Peyer's patch (tissue), 4 donors: ENCODE results near the gene ELOVL3.

Experiments used
- POLR2A ChIP-seq, 2 donors: fragments of 450-650 bp; IDR thresholded peaks; one replicate each; pipeline ENCODE4 v1.5.1; 2017; ENCODE audit warnings: antibody characterized with exemption in 2 of 2, mild to moderate bottlenecking in 2 of 2, moderate library complexity in 2 of 2
- TF ChIP-seq, protein P1 (sequence below), 6 experiments: fragments of 450-650 bp in 4 of 6; fragments of 200-600 bp in 2 of 6; sonication (generic) in 1 of 6; IDR thresholded peaks; one replicate each; pipeline ENCODE4 v1.5.1; 2017 to 2019; ENCODE audit warnings: antibody characterized with exemption in 6 of 6, mild to moderate bottlenecking in 3 of 6, moderate library complexity in 1 of 6

GRCh38 chr10:102234888-102235597 lies 8.9 kb downstream of the ELOVL3 start:
- TF ChIP-seq, protein P1, sequence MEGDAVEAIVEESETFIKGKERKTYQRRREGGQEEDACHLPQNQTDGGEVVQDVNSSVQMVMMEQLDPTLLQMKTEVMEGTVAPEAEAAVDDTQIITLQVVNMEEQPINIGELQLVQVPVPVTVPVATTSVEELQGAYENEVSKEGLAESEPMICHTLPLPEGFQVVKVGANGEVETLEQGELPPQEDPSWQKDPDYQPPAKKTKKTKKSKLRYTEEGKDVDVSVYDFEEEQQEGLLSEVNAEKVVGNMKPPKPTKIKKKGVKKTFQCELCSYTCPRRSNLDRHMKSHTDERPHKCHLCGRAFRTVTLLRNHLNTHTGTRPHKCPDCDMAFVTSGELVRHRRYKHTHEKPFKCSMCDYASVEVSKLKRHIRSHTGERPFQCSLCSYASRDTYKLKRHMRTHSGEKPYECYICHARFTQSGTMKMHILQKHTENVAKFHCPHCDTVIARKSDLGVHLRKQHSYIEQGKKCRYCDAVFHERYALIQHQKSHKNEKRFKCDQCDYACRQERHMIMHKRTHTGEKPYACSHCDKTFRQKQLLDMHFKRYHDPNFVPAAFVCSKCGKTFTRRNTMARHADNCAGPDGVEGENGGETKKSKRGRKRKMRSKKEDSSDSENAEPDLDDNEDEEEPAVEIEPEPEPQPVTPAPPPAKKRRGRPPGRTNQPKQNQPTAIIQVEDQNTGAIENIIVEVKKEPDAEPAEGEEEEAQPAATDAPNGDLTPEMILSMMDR (IDR thresholded peaks at IDR 0.05) = no peak
- TF ChIP-seq POLR2A (IDR thresholded peaks at IDR 0.05) = no peak
